ENCODE data around the gene FRAT2. TPM values are rescaled to one million over a fixed set of nuclear protein-coding genes. Genes with fewer than 3 reads are reported as not detected.

Gene FRAT2
- total RNA-seq, 4 donors from 2014 or later: 19.0 to 31.7 (median 24.0) TPM

DNA sequence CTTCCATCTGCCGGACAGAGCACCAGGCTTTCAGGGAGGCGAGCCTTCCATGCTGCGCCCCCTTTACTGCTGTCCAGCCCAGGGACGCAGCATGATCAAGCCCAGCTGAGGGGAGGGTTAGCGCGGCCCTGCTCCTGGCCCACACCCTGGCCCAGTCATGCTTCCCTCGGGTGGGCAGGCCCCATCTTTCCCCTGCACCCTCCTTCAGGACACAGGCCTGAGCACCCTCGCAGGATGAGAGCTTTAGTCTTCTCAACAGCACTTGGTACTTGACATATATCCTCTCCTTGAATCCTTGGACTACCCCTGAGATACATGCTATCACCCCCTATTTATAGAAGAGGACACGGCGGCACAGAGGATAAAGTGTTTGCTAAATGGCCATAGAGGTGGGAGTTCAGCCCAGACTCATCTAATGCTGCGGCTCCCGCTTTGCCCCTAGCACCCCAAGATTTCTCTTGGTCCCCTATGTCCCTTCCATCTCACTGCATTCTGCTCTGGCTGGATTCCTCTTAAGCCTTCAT, 32.7 kb upstream of the FRAT2 start:
- no peak for DNase-seq
- H3K4me3 ChIP-seq: no peak overlapping the region
- no peaks in the 10 kb centered on the region for H3K27me3 ChIP-seq
- no peak for TF ChIP-seq POLR2A (IDR thresholded peaks at IDR 0.05)
- TF ChIP-seq, protein P1, sequence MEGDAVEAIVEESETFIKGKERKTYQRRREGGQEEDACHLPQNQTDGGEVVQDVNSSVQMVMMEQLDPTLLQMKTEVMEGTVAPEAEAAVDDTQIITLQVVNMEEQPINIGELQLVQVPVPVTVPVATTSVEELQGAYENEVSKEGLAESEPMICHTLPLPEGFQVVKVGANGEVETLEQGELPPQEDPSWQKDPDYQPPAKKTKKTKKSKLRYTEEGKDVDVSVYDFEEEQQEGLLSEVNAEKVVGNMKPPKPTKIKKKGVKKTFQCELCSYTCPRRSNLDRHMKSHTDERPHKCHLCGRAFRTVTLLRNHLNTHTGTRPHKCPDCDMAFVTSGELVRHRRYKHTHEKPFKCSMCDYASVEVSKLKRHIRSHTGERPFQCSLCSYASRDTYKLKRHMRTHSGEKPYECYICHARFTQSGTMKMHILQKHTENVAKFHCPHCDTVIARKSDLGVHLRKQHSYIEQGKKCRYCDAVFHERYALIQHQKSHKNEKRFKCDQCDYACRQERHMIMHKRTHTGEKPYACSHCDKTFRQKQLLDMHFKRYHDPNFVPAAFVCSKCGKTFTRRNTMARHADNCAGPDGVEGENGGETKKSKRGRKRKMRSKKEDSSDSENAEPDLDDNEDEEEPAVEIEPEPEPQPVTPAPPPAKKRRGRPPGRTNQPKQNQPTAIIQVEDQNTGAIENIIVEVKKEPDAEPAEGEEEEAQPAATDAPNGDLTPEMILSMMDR (IDR thresholded peaks at IDR 0.05): no peak
- no peaks in the 10 kb centered on the region for H3K9me3 ChIP-seq
- H3K27ac ChIP-seq: no peak overlapping the region
- peaks cover 0 to 39% (median 0%) of the 10 kb centered on the region in 3 donors for H3K36me3 ChIP-seq
- peaks cover 0 to 4% (median 0%) of the 10 kb centered on the region in 4 donors for H3K4me1 ChIP-seq

- Histone ChIP-seq H3K4me1 (peaks cover 0 to 4% (median 0%) of the 10 kb centered on the region in 4 donors), H3K36me3 (peaks cover 0 to 33% (median 0%) of the 10 kb centered on the region in 3 donors), H3K9me3 (no peaks in the 10 kb centered on the region), H3K27me3 (no peaks in the 10 kb centered on the region), H3K4me3 (no peak overlapping the region), H3K27ac (peak overlapping the region in 2 of 4 donors; percentile 52 to 68)
- no peak for DNase-seq
- no peak for TF ChIP-seq POLR2A (IDR thresholded peaks at IDR 0.05)
- TF ChIP-seq, protein P1 (IDR thresholded peaks at IDR 0.05): no peak
Measured at GRCh38 chr10:97366572-97366971, 32.0 kb upstream of the FRAT2 start.

GRCh38 chr10:97365761-97366351, 31.3 kb upstream of the FRAT2 start:
- Histone ChIP-seq H3K27me3 (no peaks in the 10 kb centered on the region), H3K27ac (peak overlapping the region; percentile 26 to 68 (median 55)), H3K36me3 (peaks cover 0 to 26% (median 0%) of the 10 kb centered on the region in 3 donors), H3K4me1 (peaks cover 0 to 4% (median 0%) of the 10 kb centered on the region in 4 donors), H3K9me3 (no peaks in the 10 kb centered on the region), H3K4me3 (no peak overlapping the region)
- DNase-seq: no peak
- TF ChIP-seq POLR2A (IDR thresholded peaks at IDR 0.05): no peak
- TF ChIP-seq, protein P1 (IDR thresholded peaks at IDR 0.05): no peak

GRCh38 chr10:97363071-97363470, 28.5 kb upstream of the FRAT2 start:
- TF ChIP-seq POLR2A (IDR thresholded peaks at IDR 0.05): no peak
- TF ChIP-seq, protein P1 (IDR thresholded peaks at IDR 0.05): no peak
- peaks cover 0 to 4% (median 0%) of the 10 kb centered on the region in 4 donors for H3K4me1 ChIP-seq
- no peak for DNase-seq
- H3K36me3 ChIP-seq: peaks cover 0 to 23% (median 0%) of the 10 kb centered on the region in 3 donors
- no peak overlapping the region for H3K4me3 ChIP-seq
- no peak overlapping the region for H3K27ac ChIP-seq
- H3K27me3 ChIP-seq: no peaks in the 10 kb centered on the region
- H3K9me3 ChIP-seq: no peaks in the 10 kb centered on the region

DNA sequence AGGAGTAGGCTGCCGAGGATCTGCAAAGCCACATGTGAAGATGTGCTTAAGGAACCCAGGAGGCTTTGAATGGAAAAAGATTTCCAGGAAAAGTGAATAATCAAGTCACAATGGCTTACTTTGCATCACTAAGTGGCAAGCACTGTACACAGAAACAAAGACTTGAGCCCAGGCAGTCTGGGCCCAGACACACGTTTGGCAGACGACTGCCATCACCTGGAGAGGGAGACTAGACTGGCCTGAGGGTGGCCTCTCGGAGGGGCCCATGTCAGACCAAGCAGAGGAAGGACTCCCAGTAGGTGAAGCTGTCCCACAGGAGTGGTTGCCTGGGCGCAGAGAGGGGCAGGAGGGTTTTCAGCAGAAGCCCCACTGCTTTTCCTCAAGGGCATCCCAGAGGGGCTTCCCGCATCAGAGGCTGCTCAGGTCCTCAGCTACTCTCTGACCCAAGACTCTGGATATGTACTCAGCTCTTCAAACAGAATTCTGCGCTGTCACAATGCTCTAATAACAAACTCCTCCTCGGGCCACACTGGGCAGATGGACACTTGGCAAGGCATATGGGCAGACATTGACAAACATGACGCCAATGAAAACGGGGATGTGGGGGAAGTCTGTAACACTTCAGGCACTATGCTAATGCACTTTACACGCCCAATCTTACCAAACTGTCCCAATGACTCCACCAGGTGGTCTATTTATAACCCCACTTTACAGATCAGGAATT, 27.9 kb upstream of the FRAT2 start:
- H3K27ac ChIP-seq: no peak overlapping the region
- no peaks in the 10 kb centered on the region for H3K9me3 ChIP-seq
- no peaks in the 10 kb centered on the region for H3K27me3 ChIP-seq
- peaks cover 0 to 23% (median 0%) of the 10 kb centered on the region in 3 donors for H3K36me3 ChIP-seq
- H3K4me3 ChIP-seq: no peak overlapping the region
- no peak for TF ChIP-seq POLR2A (IDR thresholded peaks at IDR 0.05)
- TF ChIP-seq, protein P1 (IDR thresholded peaks at IDR 0.05): no peak
- no peak for DNase-seq
- peaks cover 0 to 4% (median 0%) of the 10 kb centered on the region in 4 donors for H3K4me1 ChIP-seq
